CD14-positive monocyte (primary cell): ENCODE measurements around the gene PIK3AP1. TPM values are rescaled to one million over a fixed set of nuclear protein-coding genes. Genes with fewer than 3 reads are reported as not detected.

Source experiments
- DNase-seq, 3 donors: peaks; one replicate each; pipeline ENCODE4 v3.0.0-alpha.2; 2011 to 2022
- H2AFZ ChIP-seq: 2 replicates; pipeline ENCODE4 v1.6.0; 2012; ENCODE audit warnings: mild to moderate bottlenecking, low read depth, low read length, inconsistent platforms; ENCODE audit not compliant: insufficient read depth, poor library complexity, severe bottlenecking
- H3K27ac ChIP-seq, 2 donors: 1 replicate in 1 of 2; 2 replicates in 1 of 2; pipeline ENCODE4 v1.5.1; 2012 to 2013; ENCODE audit warnings: low read length in 2 of 2, control low read depth in 1 of 2, inconsistent platforms in 1 of 2, low read depth in 1 of 2, mild to moderate bottlenecking in 1 of 2
- H3K27me3 ChIP-seq, 2 donors: one replicate each; pipeline versions ENCODE4 v1.6.0 to v1.6.1; 2011 to 2013; ENCODE audit warnings: low read length in 2 of 2; ENCODE audit not compliant: control insufficient read depth in 2 of 2, insufficient read depth in 2 of 2
- H3K36me3 ChIP-seq, 2 donors: replicated peaks in 1 of 2; 1 replicate in 1 of 2; 2 replicates in 1 of 2; pipeline versions ENCODE4 v1.5.1 to v1.6.1; 2012 to 2013; ENCODE audit warnings: low read length in 2 of 2, control low read depth in 1 of 2, inconsistent platforms in 1 of 2, mild to moderate bottlenecking in 1 of 2; ENCODE audit not compliant: insufficient read depth in 2 of 2, control insufficient read depth in 1 of 2
- H3K4me1 ChIP-seq, 2 donors: 1 replicate in 1 of 2; 2 replicates in 1 of 2; pipeline versions ENCODE4 v1.5.1 to v1.6.1; 2012 to 2013; ENCODE audit warnings: low read length in 2 of 2, control low read depth in 1 of 2, inconsistent platforms in 1 of 2, mild to moderate bottlenecking in 1 of 2, moderate library complexity in 1 of 2; ENCODE audit not compliant: insufficient read depth in 2 of 2, control insufficient read depth in 1 of 2
- H3K4me2 ChIP-seq: replicated peaks from 2 replicates; pipeline ENCODE3; 2012; ENCODE audit warnings: low read length, moderate library complexity, mild to moderate bottlenecking; ENCODE audit not compliant: poor library complexity, severe bottlenecking; ENCODE audit errors: extremely low read depth
- H3K4me3 ChIP-seq, 3 experiments: fragments of 200-600 bp in 1 of 3; sonication (generic) in 1 of 3; replicated peaks in 1 of 3; 1 replicate in 2 of 3; 2 replicates in 1 of 3; pipeline ENCODE4 v1.5.1; 2011 to 2013; ENCODE audit warnings: low read length in 3 of 3, mild to moderate bottlenecking in 3 of 3, control low read depth in 2 of 3, low read depth in 2 of 3, inconsistent platforms in 1 of 3, moderate library complexity in 1 of 3
- H3K79me2 ChIP-seq: 2 replicates; pipeline ENCODE4 v1.6.0; 2012; ENCODE audit warnings: mild to moderate bottlenecking, control low read depth, inconsistent platforms, low read length, moderate library complexity; ENCODE audit not compliant: insufficient read depth
- H3K9ac ChIP-seq: 2 replicates; pipeline ENCODE4 v1.6.0; 2017; ENCODE audit warnings: low read length, mild to moderate bottlenecking; ENCODE audit not compliant: insufficient read depth, poor library complexity, severe bottlenecking
- H3K9me3 ChIP-seq, 2 donors: replicated peaks in 1 of 2; 1 replicate in 1 of 2; 2 replicates in 1 of 2; pipeline versions ENCODE4 v1.5.1 to v1.6.1; 2012 to 2013; ENCODE audit warnings: low read length in 2 of 2, control low read depth in 1 of 2; ENCODE audit not compliant: control insufficient read depth in 1 of 2, insufficient read depth in 1 of 2
- H4K20me1 ChIP-seq: 2 replicates; pipeline ENCODE4 v1.6.0; 2012; ENCODE audit warnings: mild to moderate bottlenecking, low read length, control low read depth, moderate library complexity; ENCODE audit not compliant: insufficient read depth
- H3K27ac Mint-ChIP-seq, 7 donors: one replicate each; pipeline ENCODE4 v1.8.0; 2020; ENCODE audit warnings: mild to moderate bottlenecking in 7 of 7, mixed read lengths in 7 of 7, moderate library complexity in 6 of 7, inconsistent platforms in 2 of 7
- H3K27me3 Mint-ChIP-seq, 3 donors: one replicate each; pipeline ENCODE4 v1.8.0; 2021 to 2022; ENCODE audit warnings: low read depth in 3 of 3, mild to moderate bottlenecking in 3 of 3, mixed read lengths in 3 of 3, moderate library complexity in 3 of 3, inconsistent platforms in 1 of 3
- H3K36me3 Mint-ChIP-seq, 2 donors: one replicate each; pipeline ENCODE4 v1.8.0; 2020; ENCODE audit warnings: mixed read lengths in 2 of 2, inconsistent platforms in 1 of 2, mild to moderate bottlenecking in 1 of 2
- H3K4me1 Mint-ChIP-seq: one replicate; pipeline ENCODE4 v1.8.0; 2020; ENCODE audit warnings: mild to moderate bottlenecking, mixed read lengths
- H3K4me3 Mint-ChIP-seq, 2 donors: one replicate each; pipeline ENCODE4 v1.8.0; 2020; ENCODE audit warnings: mild to moderate bottlenecking in 2 of 2, mixed read lengths in 2 of 2, moderate library complexity in 1 of 2
- H3K9me3 Mint-ChIP-seq, 7 donors: one replicate each; pipeline ENCODE4 v1.8.0; 2020 to 2022; ENCODE audit warnings: mixed read lengths in 7 of 7, mild to moderate bottlenecking in 6 of 7, moderate library complexity in 6 of 7, inconsistent platforms in 2 of 7
- WGBS: methylation state at CpG from one replicate; pipeline ENCODE4 v1.1.5; 2013; ENCODE audit warnings: missing lambda C conversion rate; ENCODE audit not compliant: insufficient coverage; 5-methylcytosine and 5-hydroxymethylcytosine counted together
- intact Hi-C, 2 donors: fragments of 100-400 bp; cut with micrococcal nuclease; formaldehyde crosslinking; loops; one replicate each; pipeline versions ENCODE4 v1.15.0 to v1.15.1; 2023
- polyA plus RNA-seq, 3 donors: library from polyadenylated mRNA; depleted of rRNA in 1 of 3; unstranded in 2 of 3; stranded (reverse) in 1 of 3; fragments of 300-500 nt in 2 of 3; fragments of >200 nt in 1 of 3; fragmentation: Illumina TruSeq in 2 of 3; gene quantifications; 1 replicate in 2 of 3; 2 replicates in 1 of 3; pipeline ENCODE4 v1.2.3, GENCODE V29; 2012 to 2021
- TF ChIP-seq, protein P1 (sequence below): fragments of 200-600 bp; IDR thresholded peaks from one replicate; pipeline ENCODE4 v1.8.0; 2022; ENCODE audit warnings: antibody characterized with exemption, mild to moderate bottlenecking

PIK3AP1 gene
- polyA plus RNA-seq, 3 donors: 95.5 to 157 (median 112) TPM

DNA sequence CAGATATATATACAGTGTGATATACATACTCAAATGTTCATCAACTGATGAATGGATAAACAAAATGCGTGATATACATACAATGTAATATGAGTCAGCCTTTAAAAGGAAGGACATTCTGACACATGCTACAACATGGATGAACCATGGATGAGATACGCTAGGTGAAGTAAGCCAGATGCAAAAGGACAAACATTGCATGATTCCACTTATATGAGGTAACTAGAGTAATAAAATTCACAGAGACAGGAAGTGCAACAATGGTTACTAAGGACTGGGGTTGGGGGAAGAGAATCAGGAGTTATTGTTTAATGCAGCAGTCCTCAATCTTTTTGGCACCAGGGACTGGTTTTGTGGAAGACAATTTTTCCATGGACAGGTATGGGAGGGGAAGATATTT is 47.3 kb upstream of the PIK3AP1 start:
- WGBS: no CpG with 5 or more reads among the region's 2 CpGs
- Mint-ChIP-seq H3K36me3 (peaks cover 0 to 5% of the 10 kb centered on the region in 2 donors), H3K27me3 (no peaks in the 10 kb centered on the region), H3K4me3 (no peak overlapping the region), H3K9me3 (peaks cover 5 to 16% (median 11%) of the 10 kb centered on the region in 7 donors), H3K4me1 (peaks cover 18% of the 10 kb centered on the region), H3K27ac (peak overlapping the region in 1 of 7 donors; percentile 32)
- H3K9me3 ChIP-seq: peaks cover 11 to 13% of the 10 kb centered on the region in 2 donors
- peaks cover 6 to 8% of the 10 kb centered on the region in 2 donors for H3K4me1 ChIP-seq
- no peak overlapping the region for H3K9ac ChIP-seq
- intact Hi-C loops: loop anchor here (5.0 to 10.0 kb wide), 3 partner anchors 57 to 125 kb away; partner anchors contain the start of gene LCOR (in 1 of the 2)
- no peaks in the 10 kb centered on the region for H4K20me1 ChIP-seq
- no peaks in the 10 kb centered on the region for H3K79me2 ChIP-seq
- no peak overlapping the region for H3K4me3 ChIP-seq
- H3K36me3 ChIP-seq: no peaks in the 10 kb centered on the region
- TF ChIP-seq, protein P1, sequence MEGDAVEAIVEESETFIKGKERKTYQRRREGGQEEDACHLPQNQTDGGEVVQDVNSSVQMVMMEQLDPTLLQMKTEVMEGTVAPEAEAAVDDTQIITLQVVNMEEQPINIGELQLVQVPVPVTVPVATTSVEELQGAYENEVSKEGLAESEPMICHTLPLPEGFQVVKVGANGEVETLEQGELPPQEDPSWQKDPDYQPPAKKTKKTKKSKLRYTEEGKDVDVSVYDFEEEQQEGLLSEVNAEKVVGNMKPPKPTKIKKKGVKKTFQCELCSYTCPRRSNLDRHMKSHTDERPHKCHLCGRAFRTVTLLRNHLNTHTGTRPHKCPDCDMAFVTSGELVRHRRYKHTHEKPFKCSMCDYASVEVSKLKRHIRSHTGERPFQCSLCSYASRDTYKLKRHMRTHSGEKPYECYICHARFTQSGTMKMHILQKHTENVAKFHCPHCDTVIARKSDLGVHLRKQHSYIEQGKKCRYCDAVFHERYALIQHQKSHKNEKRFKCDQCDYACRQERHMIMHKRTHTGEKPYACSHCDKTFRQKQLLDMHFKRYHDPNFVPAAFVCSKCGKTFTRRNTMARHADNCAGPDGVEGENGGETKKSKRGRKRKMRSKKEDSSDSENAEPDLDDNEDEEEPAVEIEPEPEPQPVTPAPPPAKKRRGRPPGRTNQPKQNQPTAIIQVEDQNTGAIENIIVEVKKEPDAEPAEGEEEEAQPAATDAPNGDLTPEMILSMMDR: no peak
- no peak for DNase-seq
- H3K4me2 ChIP-seq: no peak overlapping the region
- no peak overlapping the region for H2AFZ ChIP-seq
- H3K27me3 ChIP-seq: no peaks in the 10 kb centered on the region
- H3K27ac ChIP-seq: no peak overlapping the region

DNA sequence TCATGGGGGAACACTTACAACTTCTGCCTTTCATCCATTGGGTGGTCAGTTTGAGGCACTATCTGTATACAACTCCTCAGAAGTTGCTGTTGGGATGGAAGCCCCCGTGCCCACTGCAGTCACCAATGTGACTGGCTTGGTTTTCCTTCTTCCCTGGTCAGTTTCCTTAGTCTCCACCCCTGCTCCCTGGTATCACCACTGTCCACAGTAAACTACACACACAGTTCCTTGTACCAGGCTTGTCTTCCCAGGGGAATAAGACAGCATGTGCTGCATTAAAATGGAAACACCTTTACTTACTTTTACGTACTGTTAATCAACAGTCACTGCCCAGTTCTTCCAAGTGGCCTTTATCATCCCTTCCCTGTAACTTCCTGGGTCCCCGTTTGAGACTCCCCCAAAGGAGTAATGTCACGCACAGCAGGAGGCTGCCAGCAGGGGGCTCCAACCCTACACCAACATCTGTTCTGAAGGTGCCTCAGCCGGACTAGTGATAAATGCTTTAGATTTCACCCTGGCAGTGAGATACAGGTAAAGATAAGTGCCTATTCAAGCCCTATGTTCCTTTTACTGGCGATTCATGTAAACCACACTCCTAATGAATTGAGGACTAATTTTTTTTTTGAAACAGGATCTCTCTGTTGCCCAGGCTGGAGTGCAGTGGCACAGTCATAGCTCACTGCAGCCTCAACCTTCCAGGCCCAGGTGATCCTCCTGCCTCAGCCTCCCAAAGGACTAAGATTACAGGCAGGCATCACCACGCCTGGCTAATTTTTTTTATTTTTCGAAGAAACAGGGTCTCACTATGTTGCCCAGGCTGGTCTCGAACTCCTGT is 45.3 kb upstream of the PIK3AP1 start:
- Histone ChIP-seq H3K9me3 (peaks cover 0 to 5% of the 10 kb centered on the region in 2 donors), H3K9ac (no peak overlapping the region), H3K4me3 (no peak overlapping the region), H2AFZ (peak overlapping the region; percentile 18), H3K27ac (no peak overlapping the region), H3K4me2 (no peak overlapping the region), H3K36me3 (no peaks in the 10 kb centered on the region), H3K4me1 (peaks cover 6 to 8% of the 10 kb centered on the region in 2 donors), H3K27me3 (no peaks in the 10 kb centered on the region), H4K20me1 (no peaks in the 10 kb centered on the region), H3K79me2 (no peaks in the 10 kb centered on the region)
- intact Hi-C loops: loop anchor here (5.0 to 10.0 kb wide), 3 partner anchors 59 to 123 kb away; partner anchors contain the start of gene LCOR (in 1 of the 2)
- H3K36me3 Mint-ChIP-seq: no peaks in the 10 kb centered on the region
- DNase-seq: peak; percentile 57 to 78 (median 77)
- peaks cover 0 to 6% (median 0%) of the 10 kb centered on the region in 7 donors for H3K9me3 Mint-ChIP-seq
- TF ChIP-seq, protein P1: peak; percentile 92
- peaks cover 0 to 3% (median 2%) of the 10 kb centered on the region in 3 donors for H3K27me3 Mint-ChIP-seq
- WGBS: 72% methylated on average over 6 of the region's 9 CpGs
- H3K27ac Mint-ChIP-seq: no peak overlapping the region
- peaks cover 18% of the 10 kb centered on the region for H3K4me1 Mint-ChIP-seq
- H3K4me3 Mint-ChIP-seq: no peak overlapping the region
